ENCODE measurements around the gene CCDC92B. TPM values are rescaled to one million over a fixed set of nuclear protein-coding genes. Genes with fewer than 3 reads are reported as not detected.

Gene CCDC92B
- polyA plus RNA-seq, 1 of the 3 experiments (the other 2 are of a cell fraction): 0.07 TPM

- 71% methylated on average over 12 of the region's 24 CpGs for WGBS (ENCODE audit: low lambda C conversion rate)
- no peaks in the 10 kb centered on the region for H3K79me2 ChIP-seq (ENCODE audit: insufficient read depth)
- no peak overlapping the region for H3K4me2 ChIP-seq
- no peaks in the 10 kb centered on the region for H4K20me1 ChIP-seq (ENCODE audit: insufficient read depth)
- H3K4me1 ChIP-seq (ENCODE audit: control insufficient read depth in 1 of 2, insufficient read depth in 2 of 2, low read depth in 1 of 2, low read length in 1 of 2): peaks cover 0 to 13% of the 10 kb centered on the region in 2 experiments; a peak in 1 of 4 replicates
- H3K27ac ChIP-seq (ENCODE audit: low read depth in 2 of 2, low read length in 1 of 2): no peak overlapping the region
- TF ChIP-seq JUND (IDR thresholded peaks at IDR 0.05): no peak
- no peak for TF ChIP-seq USF2 (IDR thresholded peaks at IDR 0.05; ENCODE audit: borderline replicate concordance, low read depth, low read length)
- TF ChIP-seq MXI1 (IDR thresholded peaks at IDR 0.05; ENCODE audit: low read depth, low read length): no peak
- no peak for TF ChIP-seq REST (IDR thresholded peaks at IDR 0.05; ENCODE audit: low read depth, low read length)
- TF ChIP-seq CHD2 (IDR thresholded peaks at IDR 0.05; ENCODE audit: low read length, partially characterized antibody): no peak
- no peak for TF ChIP-seq EZH2phosphoT487 (IDR thresholded peaks at IDR 0.05; ENCODE audit: borderline replicate concordance, low read depth)
- TF ChIP-seq MAX (IDR thresholded peaks at IDR 0.05; ENCODE audit: low read depth): no peak
- no peak for TF ChIP-seq EP300 (IDR thresholded peaks at IDR 0.05; ENCODE audit: borderline replicate concordance in 1 of 2, low read depth in 1 of 2, low read length in 1 of 2)
- no peak for TF ChIP-seq NRF1 (IDR thresholded peaks at IDR 0.05; ENCODE audit: low read depth, low read length)
- TF ChIP-seq SIN3A (IDR thresholded peaks at IDR 0.05; ENCODE audit: borderline replicate concordance, low read depth, low read length): no peak
- no peak for TF ChIP-seq NFIC (IDR thresholded peaks at IDR 0.05; ENCODE audit: borderline replicate concordance)
- TF ChIP-seq ELF1 (IDR thresholded peaks at IDR 0.05): no peak
- TF ChIP-seq TEAD4 (IDR thresholded peaks at IDR 0.05; ENCODE audit: borderline replicate concordance, insufficient read depth): no peak
- TF ChIP-seq FOXM1 (IDR thresholded peaks at IDR 0.05; ENCODE audit: low read depth): no peak
- TF ChIP-seq CTCF (IDR thresholded peaks at IDR 0.05): no peak
- no peak for TF ChIP-seq USF1 (IDR thresholded peaks at IDR 0.05; ENCODE audit: borderline replicate concordance, low read depth)
- TF ChIP-seq POLR2AphosphoS5 (IDR thresholded peaks at IDR 0.05; ENCODE audit: low read depth, low read length): no peak
- TF ChIP-seq PBX3 (IDR thresholded peaks at IDR 0.05): no peak
- no peaks in the 10 kb centered on the region for H3K9me3 ChIP-seq
- CTCF ChIA-PET: no interaction called here
- no peaks in the 10 kb centered on the region for H3K36me3 ChIP-seq (replicated peaks in 1 of 2; ENCODE audit: control insufficient read depth in 1 of 2, insufficient read depth in 2 of 2, low read length in 1 of 2)
- H3K27me3 ChIP-seq (ENCODE audit: insufficient read depth): no peaks in the 10 kb centered on the region
- POLR2A ChIA-PET: no interaction called here
- no peak overlapping the region for H3K9ac ChIP-seq
- H3K4me3 ChIP-seq (ENCODE audit: low read depth in 2 of 2, low read length in 1 of 2): no peak overlapping the region
- no peaks in the 10 kb centered on the region for H3K9me2 ChIP-seq
- DNase-seq: no peak
- no peaks in the 10 kb centered on the region for H3F3A ChIP-seq (replicated peaks; ENCODE audit: insufficient read depth)
- no peak overlapping the region for H2AFZ ChIP-seq (ENCODE audit: low read depth)
Measured at GRCh38 chr17:2792366-2793169, 43.1 kb upstream of the CCDC92B start.

Data from SK-N-SH (cell line).